ENCODE data around the gene CAMK1G.

CAMK1G gene

GRCh38 chr1:209583408-209583807, at the start of gene CAMK1G:
Gene CAMK1G, plus strand, starts transcription at chr1:209583714. Its CDS starts 11,270 bp downstream, at chr1:209594984.
- no peak for DNase-seq

GRCh38 chr1:209534496-209535250, 48.8 kb upstream of the CAMK1G start:
- DNase-seq = no peak

DNA sequence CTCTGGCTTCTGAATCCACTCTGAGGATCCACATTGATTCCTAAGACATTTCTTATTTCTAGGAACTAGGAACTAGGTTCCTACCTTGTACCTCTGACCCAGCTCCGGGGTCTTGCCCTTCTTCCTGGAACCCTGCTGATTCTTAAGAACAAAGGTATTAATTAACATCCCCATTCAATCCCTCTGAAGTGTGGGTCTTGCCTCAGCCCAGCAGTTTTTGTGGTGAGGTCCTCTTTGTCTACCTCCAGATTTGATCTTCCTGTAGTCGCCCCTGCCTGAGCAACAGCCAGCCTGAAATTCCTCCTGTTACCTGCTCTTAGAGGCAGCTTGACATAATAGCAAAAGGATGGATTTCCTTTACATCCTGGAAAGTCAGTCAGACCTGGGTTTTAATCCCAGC, 46.7 kb upstream of the CAMK1G start:
- DNase-seq = no peak

DNA sequence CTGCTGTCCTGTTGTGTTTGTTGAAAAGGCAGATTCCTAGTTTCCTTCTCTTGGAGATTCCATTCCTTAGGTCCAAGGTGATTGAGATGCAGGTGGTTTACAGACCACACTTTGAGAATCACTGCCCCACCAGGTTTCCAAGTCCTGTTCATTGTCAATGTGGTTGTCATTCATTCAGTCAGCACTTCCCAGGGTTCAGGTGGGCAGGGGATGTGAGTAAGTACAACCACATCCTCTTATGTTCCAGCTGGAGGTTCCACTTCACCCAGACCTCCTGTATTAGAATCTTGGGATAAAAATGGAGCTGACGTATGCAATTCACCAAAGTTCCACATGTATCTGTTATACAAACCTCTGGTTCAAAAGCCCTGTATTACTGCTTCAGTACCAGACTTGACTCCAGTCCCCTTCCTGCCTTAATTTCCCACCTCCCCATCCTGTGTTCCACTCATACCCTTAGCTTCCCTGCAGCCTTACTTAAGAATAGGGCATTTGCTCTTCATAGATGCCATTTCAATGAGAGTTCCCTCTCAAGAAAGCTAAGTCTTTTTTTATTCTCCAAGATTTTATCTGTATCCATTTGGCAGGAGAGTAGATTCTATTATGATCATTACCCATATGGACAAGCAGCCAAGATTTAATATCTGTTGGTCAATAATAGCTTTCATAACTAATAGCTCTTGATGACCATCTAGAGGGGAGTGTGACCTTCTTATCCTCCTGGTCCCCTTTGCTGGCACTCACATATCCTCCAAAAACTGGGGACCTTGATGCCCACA, 46.0 kb upstream of the CAMK1G start:
- DNase-seq = no peak

DNA sequence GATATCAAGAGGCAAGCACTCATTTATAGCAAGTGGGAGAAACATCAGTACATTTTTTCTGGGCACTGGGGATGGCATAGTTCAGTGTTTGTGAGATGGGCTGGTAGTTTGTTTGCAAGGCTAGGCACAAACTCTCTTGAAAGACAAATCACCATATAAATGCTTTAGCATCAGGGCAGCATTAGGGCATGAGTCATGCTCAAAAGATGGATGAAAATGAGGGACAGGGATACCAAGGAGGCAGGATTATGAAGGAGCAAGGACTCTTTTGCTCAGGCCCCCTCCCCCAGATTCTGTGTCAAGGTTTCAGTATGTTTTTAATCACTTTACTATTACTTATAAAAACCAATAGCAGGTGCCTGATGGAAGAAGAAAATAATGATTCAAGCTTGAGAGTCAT, 43.9 kb upstream of the CAMK1G start:
- DNase-seq = no peak

DNA sequence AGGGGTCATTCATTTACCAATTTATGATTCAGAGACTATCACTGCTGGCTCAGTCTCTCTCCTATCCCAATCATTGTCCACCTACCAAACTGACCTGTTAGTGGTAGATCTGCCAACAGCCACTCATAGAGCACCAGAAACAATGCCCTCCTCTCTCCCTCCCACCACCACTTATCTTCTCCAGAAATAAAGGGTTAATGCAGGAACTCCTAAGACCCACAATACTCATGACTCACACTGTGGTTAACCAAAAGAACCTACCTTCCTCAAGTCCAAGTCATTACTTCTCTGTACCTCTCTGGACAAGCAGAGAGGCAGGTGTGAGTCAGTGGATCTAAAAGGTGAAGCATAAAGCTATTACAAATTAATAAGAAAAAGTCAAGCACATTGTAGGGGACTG, 40.9 kb upstream of the CAMK1G start:
- no peak for DNase-seq

DNA sequence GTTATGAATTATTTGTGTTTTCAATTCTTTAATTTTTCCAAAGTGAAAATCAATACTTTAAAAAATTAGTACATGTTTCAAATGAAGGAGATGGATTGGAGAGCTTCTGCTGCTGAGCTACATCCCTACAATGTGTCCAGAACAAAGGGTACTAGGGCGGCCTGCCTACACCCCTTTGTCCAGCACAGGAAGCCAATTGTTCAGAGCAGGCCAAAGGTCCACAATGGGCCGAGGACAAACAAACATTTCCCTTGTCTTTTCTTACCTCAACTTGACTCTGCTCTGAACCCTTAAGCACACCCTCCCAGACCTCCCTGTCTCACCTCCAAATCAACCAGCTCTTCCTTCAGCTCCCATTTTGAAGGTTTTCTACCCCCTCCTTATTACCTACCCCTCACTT, 39.4 kb upstream of the CAMK1G start:
- DNase-seq = no peak

DNA sequence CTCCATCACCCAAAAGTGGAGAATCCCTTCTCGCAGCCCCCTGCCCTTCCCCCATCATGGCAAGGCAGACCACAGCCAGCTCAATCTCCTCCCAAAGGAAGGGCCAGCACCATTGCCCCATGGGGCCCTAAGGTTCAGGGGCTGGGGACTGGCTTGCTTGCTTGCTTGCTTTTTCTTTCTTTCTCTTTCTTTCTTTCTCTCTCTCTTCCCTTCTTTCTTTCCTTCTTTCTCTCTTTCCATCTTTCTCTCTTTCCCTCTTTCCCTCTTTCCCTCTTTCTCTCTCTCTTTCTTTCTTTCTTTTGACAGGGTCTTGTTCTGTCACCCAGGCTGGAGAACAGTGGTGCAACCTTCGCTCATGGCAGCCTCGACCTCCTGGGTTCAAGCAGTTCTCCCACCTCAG, 38.1 kb upstream of the CAMK1G start:
- DNase-seq = no peak

- no peak for DNase-seq
Observed at GRCh38 chr1:209546390-209547085, 37.0 kb upstream of the CAMK1G start.

DNA sequence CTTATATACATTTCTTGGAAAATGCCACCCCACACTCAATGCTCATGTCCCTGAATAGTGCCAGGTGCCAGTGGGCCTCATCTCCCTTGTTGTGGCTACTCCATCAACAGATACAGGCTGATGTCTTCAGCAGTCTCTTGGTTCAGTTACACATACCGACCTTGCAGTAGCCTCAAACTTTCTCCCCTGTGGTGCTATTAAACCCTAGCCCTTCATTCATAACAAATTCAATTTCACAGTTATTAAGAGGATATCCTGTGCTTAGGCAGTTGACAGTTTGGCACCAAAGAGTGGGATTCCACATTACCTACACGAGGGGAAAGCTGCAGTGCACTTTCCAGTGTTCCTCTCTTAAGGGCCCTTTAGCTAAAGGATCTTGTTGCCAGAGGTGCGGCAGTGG, 35.9 kb upstream of the CAMK1G start:
- DNase-seq = no peak

DNA sequence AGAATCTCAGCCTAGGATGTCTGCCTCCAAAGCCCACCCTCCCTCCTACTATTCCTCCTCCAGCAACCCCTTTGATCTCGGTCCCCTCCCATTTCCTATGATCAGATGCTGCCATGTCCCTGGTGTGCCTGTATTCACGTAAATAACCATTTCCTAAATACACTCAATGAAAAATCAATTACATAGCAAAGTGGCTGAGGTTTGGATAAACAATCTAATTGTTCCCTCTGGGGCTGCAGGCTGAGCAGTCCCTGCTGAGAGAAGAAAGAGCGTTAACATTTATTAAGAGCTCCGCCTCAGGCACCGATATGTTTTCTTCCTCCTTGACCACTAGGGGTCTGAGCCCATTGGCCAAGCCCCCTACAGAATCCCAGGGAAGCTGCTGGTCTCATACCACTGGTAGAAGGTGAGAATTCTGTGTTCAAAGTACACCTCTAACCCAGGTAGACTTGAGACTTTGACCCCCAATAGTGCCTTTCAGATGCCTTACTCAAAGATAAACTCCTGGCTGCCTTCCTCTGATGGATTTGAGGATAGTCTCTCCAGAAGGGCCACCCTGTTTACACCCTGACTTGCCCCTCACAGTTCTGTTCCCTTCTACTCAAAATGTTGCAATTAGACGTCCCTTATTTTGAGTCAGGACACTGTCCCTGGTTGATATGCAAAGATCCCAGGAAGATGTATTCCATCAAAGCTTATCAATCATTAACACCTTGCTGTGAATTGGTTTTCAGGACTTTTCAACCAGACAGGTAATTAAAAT, 33.9 kb upstream of the CAMK1G start:
- DNase-seq = no peak

GRCh38 chr1:209550519-209550918, 33.0 kb upstream of the CAMK1G start:
- no peak for DNase-seq

GRCh38 chr1:209552406-209553264, 30.9 kb upstream of the CAMK1G start:
- DNase-seq = no peak

DNA sequence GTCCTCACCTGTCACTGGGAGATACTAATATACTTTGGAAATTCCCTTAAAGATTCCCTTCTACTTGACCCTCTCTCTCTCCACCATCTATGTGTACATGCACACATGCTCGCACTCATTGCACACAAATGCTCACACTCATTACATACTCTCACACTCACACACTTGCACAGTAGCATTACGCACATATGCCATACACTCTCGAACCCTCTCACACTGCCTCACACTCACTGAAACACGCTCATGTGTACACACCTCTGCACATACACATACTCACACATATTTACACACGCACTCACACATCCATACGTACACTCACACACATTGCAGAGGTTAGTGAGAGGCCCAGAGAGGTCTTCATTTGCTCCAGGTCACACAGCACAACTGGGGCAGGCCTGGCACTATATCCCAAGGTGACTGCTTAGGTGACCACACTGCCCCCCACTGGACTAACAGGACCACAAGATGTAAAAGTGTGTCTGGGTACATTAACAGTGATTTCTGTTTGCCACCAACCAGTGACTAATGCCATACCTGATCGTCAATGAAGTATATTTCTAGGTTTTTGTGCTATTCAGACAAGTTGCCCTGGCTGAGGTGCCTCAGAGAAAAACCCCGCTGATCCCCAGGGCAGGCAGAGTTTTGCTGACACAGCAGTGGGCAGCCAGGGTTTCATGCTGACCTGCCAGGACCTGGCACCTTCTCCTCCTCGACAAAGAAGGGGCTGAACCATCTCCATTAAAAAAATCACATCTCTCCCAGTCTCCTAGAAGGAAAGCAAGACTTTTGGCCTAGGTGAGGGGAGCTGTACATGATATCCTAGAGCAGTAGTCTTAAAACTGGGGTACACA, 28.5 kb upstream of the CAMK1G start:
- DNase-seq = no peak

- no peak for DNase-seq
Observed at GRCh38 chr1:209556162-209556690, 27.3 kb upstream of the CAMK1G start.

- no peak for DNase-seq
Observed at GRCh38 chr1:209557221-209557620, 26.3 kb upstream of the CAMK1G start.

- no peak for DNase-seq
Observed at GRCh38 chr1:209560529-209560928, 23.0 kb upstream of the CAMK1G start.

GRCh38 chr1:209560952-209561351, 22.6 kb upstream of the CAMK1G start:
- no peak for DNase-seq

DNA sequence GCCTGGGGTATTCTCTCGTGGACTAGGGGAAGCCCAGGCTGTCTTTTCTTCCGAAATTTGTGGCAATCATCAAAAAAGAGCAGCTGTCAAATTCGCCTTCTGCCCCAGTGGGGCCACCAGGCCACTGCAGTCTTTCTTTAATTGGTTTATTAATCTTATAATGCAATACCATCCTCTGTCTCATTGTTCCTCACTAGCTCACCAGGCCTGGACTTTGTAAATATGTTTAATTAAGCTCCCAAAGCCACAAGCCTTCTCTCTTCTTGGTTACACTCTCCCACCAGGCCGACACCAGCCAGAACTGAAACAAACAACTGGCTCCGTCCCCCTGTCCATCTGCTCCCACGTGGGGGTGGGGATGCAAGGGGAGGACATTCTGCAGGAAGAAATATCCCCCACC, 22.0 kb upstream of the CAMK1G start:
- DNase-seq = no peak

DNA sequence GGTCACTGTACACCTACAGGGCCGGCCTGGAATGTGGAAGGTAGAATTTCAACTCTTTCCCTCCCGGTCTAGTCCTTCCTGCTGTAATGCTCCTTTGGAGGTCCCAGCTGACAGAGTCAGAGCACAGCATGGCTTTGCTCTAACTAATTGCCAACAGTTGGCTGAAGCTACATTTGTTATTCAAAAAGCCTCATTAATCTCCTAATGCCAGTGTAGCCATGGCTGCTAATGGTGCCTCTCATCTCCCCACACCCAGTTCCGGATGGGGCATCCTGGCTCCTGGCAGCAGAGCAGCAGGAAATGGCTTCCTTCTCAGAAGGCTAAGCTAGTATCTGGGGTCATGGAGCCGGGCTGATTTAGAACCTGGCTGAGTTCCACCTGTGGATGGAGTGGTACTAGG, 18.7 kb upstream of the CAMK1G start:
- no peak for DNase-seq
